GM21529 (cell line): ENCODE measurements around the gene TMIGD2.
A peak's percentile ranks its signal among the peaks of the same experiment; 100 is the strongest.
"Not testable (repeated sequence)": the region's sequence is repeated elsewhere in the genome, so short reads cannot be mapped to it uniquely, and the experiment has no call there.

ENCODE experiments used
- ATAC-seq: cut with Tn5 transposase; IDR thresholded peaks from one replicate; pipeline ENCODE4 v1.9.1; 2021; ENCODE audit not compliant: unreplicated experiment

TMIGD2 gene

GRCh38 chr19:4302243-4302640 is at the start of gene TMIGD2:
TSS of gene TMIGD2 (minus strand) at chr19:4302389. CDS start at chr19:4302385, 4 bp downstream.
- no peak for ATAC-seq

- no peak for ATAC-seq
These were observed 48.5 kb upstream of the TMIGD2 start for GRCh38 chr19:4350726-4351125.

GRCh38 chr19:4350111-4350510 is 47.9 kb upstream of the TMIGD2 start:
- ATAC-seq: no peak

- ATAC-seq: not testable (repeated sequence)
These were observed 47.0 kb upstream of the TMIGD2 start for GRCh38 chr19:4349225-4349624.

- ATAC-seq: no peak
These were observed 45.3 kb upstream of the TMIGD2 start for GRCh38 chr19:4347521-4347920.

- ATAC-seq: no peak
These were observed 43.8 kb upstream of the TMIGD2 start for GRCh38 chr19:4346020-4346383.

- no peak for ATAC-seq
These were observed 43.3 kb upstream of the TMIGD2 start for GRCh38 chr19:4345342-4346019.

GRCh38 chr19:4343370-4344307 is 41.5 kb upstream of the TMIGD2 start, which contains the start of gene MPND:
TSS of gene MPND (plus strand) at chr19:4343562. CDS start at chr19:4343594, 32 bp downstream.
- ATAC-seq: peak; percentile 50

GRCh38 chr19:4342615-4343369 is 40.6 kb upstream of the TMIGD2 start:
- ATAC-seq: peak; percentile 84

- no peak for ATAC-seq
These were observed 40.1 kb upstream of the TMIGD2 start for GRCh38 chr19:4342314-4342614.

- no peak for ATAC-seq
These were observed 36.5 kb upstream of the TMIGD2 start, which contains the start of gene STAP2 for GRCh38 chr19:4338441-4339355. TSS of gene STAP2 (minus strand) at chr19:4338827. CDS start at chr19:4338753, 74 bp downstream.

GRCh38 chr19:4337906-4338440 is 35.8 kb upstream of the TMIGD2 start:
- ATAC-seq: no peak

GRCh38 chr19:4334929-4335570 is 32.9 kb upstream of the TMIGD2 start:
- ATAC-seq: no peak

GRCh38 chr19:4329858-4330257 is 27.7 kb upstream of the TMIGD2 start:
- ATAC-seq: no peak

GRCh38 chr19:4328991-4329681 is 26.9 kb upstream of the TMIGD2 start:
- not testable (repeated sequence) for ATAC-seq

- ATAC-seq: peak; percentile 63
These were observed 26.2 kb upstream of the TMIGD2 start for GRCh38 chr19:4328243-4328990.

- ATAC-seq: no peak
These were observed 25.7 kb upstream of the TMIGD2 start for GRCh38 chr19:4327877-4328242.

- no peak for ATAC-seq
These were observed 25.2 kb upstream of the TMIGD2 start for GRCh38 chr19:4327252-4327876.
